MM.1S (cell line): ENCODE results near the gene BSG.

Experiments used
- EZH2 ChIP-seq: fragments of 300-600 bp; sonication (generic); optimal IDR thresholded peaks from 2 replicates; pipeline ENCODE3; 2017; ENCODE audit warnings: low read depth, mild to moderate bottlenecking, antibody characterized with exemption, low read length, mixed read lengths
- TF ChIP-seq, protein P1 (sequence below): fragments of 300-600 bp; sonication (generic); IDR thresholded peaks from 2 replicates; pipeline ENCODE4 v1.5.1; 2016; ENCODE audit warnings: antibody characterized with exemption, low read length, mixed read lengths

DNA sequence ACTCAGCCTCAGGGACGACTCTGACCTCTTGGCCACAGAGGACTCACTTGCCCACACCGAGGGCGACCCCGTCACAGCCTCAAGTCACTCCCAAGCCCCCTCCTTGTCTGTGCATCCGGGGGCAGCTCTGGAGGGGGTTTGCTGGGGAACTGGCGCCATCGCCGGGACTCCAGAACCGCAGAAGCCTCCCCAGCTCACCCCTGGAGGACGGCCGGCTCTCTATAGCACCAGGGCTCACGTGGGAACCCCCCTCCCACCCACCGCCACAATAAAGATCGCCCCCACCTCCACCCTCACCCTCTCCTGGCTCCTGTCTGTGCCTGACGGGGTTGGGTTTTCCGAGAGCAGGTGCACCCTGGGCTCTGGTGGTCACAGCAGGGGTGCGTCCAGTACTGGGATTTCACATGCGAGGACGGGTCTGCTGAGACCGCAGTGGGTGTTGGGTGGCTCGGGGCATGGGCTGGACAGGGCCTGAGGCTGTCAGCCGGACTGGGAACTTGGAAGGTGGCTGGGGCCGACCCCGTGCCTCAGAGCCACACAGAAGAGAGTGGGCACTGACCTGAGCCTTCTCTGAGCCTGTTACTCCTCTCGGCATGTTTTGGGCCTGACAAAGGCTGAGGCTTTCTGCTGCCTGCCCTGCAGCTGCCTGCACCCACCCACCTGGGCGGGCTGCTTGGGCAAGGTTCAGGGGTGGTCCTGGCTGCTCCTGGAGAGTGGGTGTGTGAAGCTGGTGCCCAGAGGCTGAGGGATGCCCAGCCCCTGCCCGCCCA lies 11.0 kb downstream of the BSG start:
- no peak for TF ChIP-seq EZH2
- TF ChIP-seq, protein P1, sequence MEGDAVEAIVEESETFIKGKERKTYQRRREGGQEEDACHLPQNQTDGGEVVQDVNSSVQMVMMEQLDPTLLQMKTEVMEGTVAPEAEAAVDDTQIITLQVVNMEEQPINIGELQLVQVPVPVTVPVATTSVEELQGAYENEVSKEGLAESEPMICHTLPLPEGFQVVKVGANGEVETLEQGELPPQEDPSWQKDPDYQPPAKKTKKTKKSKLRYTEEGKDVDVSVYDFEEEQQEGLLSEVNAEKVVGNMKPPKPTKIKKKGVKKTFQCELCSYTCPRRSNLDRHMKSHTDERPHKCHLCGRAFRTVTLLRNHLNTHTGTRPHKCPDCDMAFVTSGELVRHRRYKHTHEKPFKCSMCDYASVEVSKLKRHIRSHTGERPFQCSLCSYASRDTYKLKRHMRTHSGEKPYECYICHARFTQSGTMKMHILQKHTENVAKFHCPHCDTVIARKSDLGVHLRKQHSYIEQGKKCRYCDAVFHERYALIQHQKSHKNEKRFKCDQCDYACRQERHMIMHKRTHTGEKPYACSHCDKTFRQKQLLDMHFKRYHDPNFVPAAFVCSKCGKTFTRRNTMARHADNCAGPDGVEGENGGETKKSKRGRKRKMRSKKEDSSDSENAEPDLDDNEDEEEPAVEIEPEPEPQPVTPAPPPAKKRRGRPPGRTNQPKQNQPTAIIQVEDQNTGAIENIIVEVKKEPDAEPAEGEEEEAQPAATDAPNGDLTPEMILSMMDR: no peak
